ENCODE measurements around the gene ISCA1. TPM values are rescaled to one million over a fixed set of nuclear protein-coding genes. Genes with fewer than 3 reads are reported as not detected.
A peak's percentile ranks its signal among the peaks of the same experiment; 100 is the strongest.

Gene ISCA1
- total RNA-seq, 1 experiment from 2014 or later, result 28.8 TPM

DNA sequence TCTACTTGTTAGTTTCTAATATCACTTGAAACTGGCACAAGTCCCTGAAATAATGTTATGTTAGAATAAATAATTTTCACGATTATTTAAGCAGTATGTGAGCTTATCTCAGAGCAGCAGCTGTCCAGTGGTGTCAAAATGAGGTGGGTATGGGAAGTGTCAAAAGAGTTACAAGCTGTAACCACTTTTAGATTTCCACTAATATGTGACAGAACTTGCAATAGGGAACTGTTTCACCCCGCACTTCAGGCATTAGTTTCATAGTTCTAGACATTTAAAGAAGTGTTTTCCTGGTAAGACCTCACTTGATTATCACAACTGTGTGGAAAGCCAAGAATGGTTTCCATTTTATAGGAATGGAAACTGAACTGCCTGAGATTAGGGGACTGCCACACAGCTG lies 2.9 kb upstream of the ISCA1 start:
- Histone ChIP-seq H3K4me2 (ENCODE audit: low read length) (no peak overlapping the region), H4K20me1 (ENCODE audit: low read length) (peaks cover 6% of the 10 kb centered on the region; the same call in 1 of the 2 replicates), H3K27me3 (ENCODE audit: low read length) (no peaks in the 10 kb centered on the region), H3K9me3 (ENCODE audit: low read length) (no peaks in the 10 kb centered on the region), H3K4me3 (ENCODE audit: low read length) (no peak overlapping the region), H3F3A (ENCODE audit: low read length, unreplicated experiment) (no peaks in the 10 kb centered on the region), H3K27ac (ENCODE audit: low read length) (no peak overlapping the region), H3K9me2 (replicated peaks; ENCODE audit: low read length) (no peaks in the 10 kb centered on the region), H2AFZ (ENCODE audit: low read length) (no peak overlapping the region), H3K79me2 (ENCODE audit: low read length) (peaks cover 18% of the 10 kb centered on the region), H3K9ac (ENCODE audit: low read length) (no peak overlapping the region), H3K4me1 (ENCODE audit: insufficient read depth, low read length) (peaks cover 13% of the 10 kb centered on the region), H3K36me3 (ENCODE audit: low read depth, low read length) (no peaks in the 10 kb centered on the region; the same call in 1 of the 2 replicates)
- no peak for ATAC-seq
- TF ChIP-seq EZH2 (IDR thresholded peaks at IDR 0.05; ENCODE audit: low read length, unreplicated experiment), result no peak
- TF ChIP-seq, protein P1, sequence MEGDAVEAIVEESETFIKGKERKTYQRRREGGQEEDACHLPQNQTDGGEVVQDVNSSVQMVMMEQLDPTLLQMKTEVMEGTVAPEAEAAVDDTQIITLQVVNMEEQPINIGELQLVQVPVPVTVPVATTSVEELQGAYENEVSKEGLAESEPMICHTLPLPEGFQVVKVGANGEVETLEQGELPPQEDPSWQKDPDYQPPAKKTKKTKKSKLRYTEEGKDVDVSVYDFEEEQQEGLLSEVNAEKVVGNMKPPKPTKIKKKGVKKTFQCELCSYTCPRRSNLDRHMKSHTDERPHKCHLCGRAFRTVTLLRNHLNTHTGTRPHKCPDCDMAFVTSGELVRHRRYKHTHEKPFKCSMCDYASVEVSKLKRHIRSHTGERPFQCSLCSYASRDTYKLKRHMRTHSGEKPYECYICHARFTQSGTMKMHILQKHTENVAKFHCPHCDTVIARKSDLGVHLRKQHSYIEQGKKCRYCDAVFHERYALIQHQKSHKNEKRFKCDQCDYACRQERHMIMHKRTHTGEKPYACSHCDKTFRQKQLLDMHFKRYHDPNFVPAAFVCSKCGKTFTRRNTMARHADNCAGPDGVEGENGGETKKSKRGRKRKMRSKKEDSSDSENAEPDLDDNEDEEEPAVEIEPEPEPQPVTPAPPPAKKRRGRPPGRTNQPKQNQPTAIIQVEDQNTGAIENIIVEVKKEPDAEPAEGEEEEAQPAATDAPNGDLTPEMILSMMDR (conservative IDR thresholded peaks at IDR 0.05; ENCODE audit: low read depth, low read length), result no peak
- TF ChIP-seq EZH2phosphoT487 (IDR thresholded peaks at IDR 0.05; ENCODE audit: borderline replicate concordance, low read length), result no peak
- POLR2A ChIA-PET (ENCODE audit: unreplicated experiment), result no interaction called here
- intact Hi-C loops (cut with micrococcal nuclease), result loop anchor here (5.0 kb wide), 1 partner anchor 37 kb away; no protein-coding TSS in a partner anchor
- no TSS peak for BruUV-seq (replicated peaks)
- no peak for DNase-seq
- CTCF ChIA-PET, result no interaction called here

DNA sequence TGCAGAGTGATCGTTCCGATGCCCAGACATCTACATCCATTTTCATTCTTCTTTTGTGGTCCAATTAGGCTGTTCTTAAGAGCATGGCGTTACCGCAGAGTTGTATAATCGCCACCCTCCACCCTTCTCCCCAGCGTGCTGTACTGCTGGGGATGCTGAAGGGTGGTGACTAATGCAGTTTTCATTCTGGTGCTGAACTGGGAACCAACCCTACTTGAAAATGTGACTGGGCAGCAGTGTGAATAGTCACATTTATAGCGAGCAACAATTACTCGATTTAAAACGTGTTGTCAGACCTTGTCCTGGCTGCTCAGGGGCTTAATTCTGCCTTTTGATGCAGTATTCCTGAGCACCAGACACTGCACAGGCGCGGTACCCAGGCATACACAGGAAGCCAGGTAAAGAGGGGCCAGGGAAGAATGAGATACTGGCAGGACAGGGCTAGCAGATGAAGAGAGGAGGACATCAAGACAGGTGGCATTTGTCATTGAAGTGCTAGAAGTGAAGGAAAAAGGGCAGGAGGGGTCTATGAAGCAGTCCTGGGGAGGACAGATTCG lies 719 bp upstream of the ISCA1 start:
- Histone ChIP-seq H3K9ac (ENCODE audit: low read length) (peak overlapping the region; percentile 94), H3K4me2 (ENCODE audit: low read length) (peak overlapping the region; percentile 92), H3K4me1 (ENCODE audit: insufficient read depth, low read length) (peaks cover 13% of the 10 kb centered on the region), H3K4me3 (ENCODE audit: low read length) (peak overlapping the region; percentile 94), H3K79me2 (ENCODE audit: low read length) (peaks cover 40% of the 10 kb centered on the region), H3K36me3 (ENCODE audit: low read depth, low read length) (no peaks in the 10 kb centered on the region; the same call in 1 of the 2 replicates), H4K20me1 (ENCODE audit: low read length) (peaks cover 20% of the 10 kb centered on the region), H2AFZ (ENCODE audit: low read length) (peak overlapping the region; percentile 78), H3K9me3 (ENCODE audit: low read length) (no peaks in the 10 kb centered on the region), H3K9me2 (replicated peaks; ENCODE audit: low read length) (no peaks in the 10 kb centered on the region), H3K27me3 (ENCODE audit: low read length) (no peaks in the 10 kb centered on the region), H3K27ac (ENCODE audit: low read length) (peak overlapping the region; percentile 81), H3F3A (ENCODE audit: low read length, unreplicated experiment) (no peaks in the 10 kb centered on the region)
- TSS peak; percentile 50 for BruUV-seq (replicated peaks)
- intact Hi-C loops (cut with micrococcal nuclease), result loop anchor here (1.0 kb wide), 1 partner anchor 71 kb away; the partner anchor contains the start of gene TUT7
- ChIA-PET POLR2A (ENCODE audit: unreplicated experiment) (no interaction called here), CTCF (no interaction called here)
- DNase-seq, result peak; percentile 66
- TF ChIP-seq, protein P1 (conservative IDR thresholded peaks at IDR 0.05; ENCODE audit: low read depth, low read length), result no peak
- ATAC-seq, result peak; percentile 65

DNA sequence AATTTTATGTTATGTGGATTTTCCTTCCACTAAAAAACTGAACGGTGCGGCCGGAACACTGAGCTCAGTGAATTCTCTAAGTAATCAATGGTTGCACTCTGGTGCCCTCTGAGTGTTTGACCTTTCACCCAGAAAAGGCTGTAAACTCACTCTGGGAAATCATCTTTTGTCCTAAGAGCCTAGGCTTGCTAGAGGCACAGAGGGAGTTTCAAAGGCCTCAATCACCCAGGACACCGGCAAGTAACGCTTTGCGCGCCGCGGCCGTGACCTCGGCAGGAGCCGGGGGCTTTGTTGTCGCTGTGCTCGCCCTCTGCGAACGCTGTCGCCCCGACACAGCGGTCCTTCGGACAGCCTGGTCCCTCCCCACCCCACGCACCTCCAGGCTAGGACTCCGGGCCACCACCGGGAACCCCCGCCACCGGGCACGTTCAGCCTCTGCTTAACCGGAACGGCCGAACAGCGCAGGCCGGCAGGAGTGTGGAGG lies 703 bp downstream of the ISCA1 start:
- ChIA-PET POLR2A (ENCODE audit: unreplicated experiment) (no interaction called here), CTCF (no interaction called here)
- BruUV-seq (replicated peaks), result no TSS peak
- Histone ChIP-seq H3K79me2 (ENCODE audit: low read length) (peaks cover 54% of the 10 kb centered on the region), H3K4me3 (ENCODE audit: low read length) (peak overlapping the region; percentile 94), H2AFZ (ENCODE audit: low read length) (peak overlapping the region; percentile 78), H3K27me3 (ENCODE audit: low read length) (no peaks in the 10 kb centered on the region), H3K4me1 (ENCODE audit: insufficient read depth, low read length) (peaks cover 13% of the 10 kb centered on the region), H3K9me2 (replicated peaks; ENCODE audit: low read length) (no peaks in the 10 kb centered on the region), H3K9me3 (ENCODE audit: low read length) (no peaks in the 10 kb centered on the region), H3K27ac (ENCODE audit: low read length) (peak overlapping the region; percentile 81), H4K20me1 (ENCODE audit: low read length) (peaks cover 30% of the 10 kb centered on the region), H3K9ac (ENCODE audit: low read length) (peak overlapping the region; percentile 94), H3K36me3 (ENCODE audit: low read depth, low read length) (no peaks in the 10 kb centered on the region), H3K4me2 (ENCODE audit: low read length) (peak overlapping the region; percentile 92), H3F3A (ENCODE audit: low read length, unreplicated experiment) (no peaks in the 10 kb centered on the region)
- intact Hi-C loops (cut with micrococcal nuclease), result loop anchor here (1.0 kb wide), 1 partner anchor 73 kb away; the partner anchor contains the start of gene TUT7
- peak; percentile 3 for DNase-seq
- ATAC-seq, result peak; percentile 11; the same call in 1 of the 2 replicates
- TF ChIP-seq EZH2phosphoT487 (IDR thresholded peaks at IDR 0.05; ENCODE audit: borderline replicate concordance, low read length), result no peak
- TF ChIP-seq, protein P1 (conservative IDR thresholded peaks at IDR 0.05; ENCODE audit: low read depth, low read length), result no peak
- no peak for TF ChIP-seq EZH2 (IDR thresholded peaks at IDR 0.05; ENCODE audit: low read length, unreplicated experiment)
